HL-60 (cell line): Measurements from ENCODE around the gene CACNA1C.

Experiments
- DNase-seq, 2 experiments: peaks; one replicate each; pipeline ENCODE4 v3.0.0-alpha.2; 2010 to 2020; ENCODE audit warnings: low read depth in 1 of 2, low spot score in 1 of 2
- H3K27ac ChIP-seq: fragments of 250-450 bp; sonication (Bioruptor Pico); replicated peaks from 2 replicates; pipeline ENCODE4 v1.5.1; 2020; ENCODE audit warnings: mild to moderate bottlenecking, moderate library complexity
- H3K27me3 ChIP-seq: fragments of 250-450 bp; sonication (Bioruptor Pico); 2 replicates; pipeline ENCODE4 v1.5.1; 2021; ENCODE audit warnings: mild to moderate bottlenecking, moderate library complexity; ENCODE audit not compliant: insufficient read depth, poor library complexity, severe bottlenecking
- H3K4me3 ChIP-seq: replicated peaks from 2 replicates; pipeline ENCODE4 v1.5.1; 2011; ENCODE audit warnings: mild to moderate bottlenecking, control low read depth, low read length; ENCODE audit not compliant: insufficient read depth
- GABPA ChIP-seq: IDR thresholded peaks from 2 replicates; pipeline ENCODE4 v1.6.1; 2012; ENCODE audit warnings: low read depth
- POLR2AphosphoS5 ChIP-seq: IDR thresholded peaks from 2 replicates; pipeline ENCODE4 v1.6.1; 2012; ENCODE audit warnings: low read depth
- SPI1 ChIP-seq: IDR thresholded peaks from 2 replicates; pipeline ENCODE4 v1.6.1; 2012; ENCODE audit warnings: low read depth, mild to moderate bottlenecking, borderline replicate concordance
- TF ChIP-seq, protein P1 (sequence below): IDR thresholded peaks from 2 replicates; pipeline ENCODE4 v1.6.1; 2012; ENCODE audit warnings: low read depth; ENCODE audit not compliant: insufficient replicate concordance
- TF ChIP-seq, protein P2 (sequence below): IDR thresholded peaks from one replicate; pipeline ENCODE4 v1.5.1; 2011; ENCODE audit warnings: low read length, control low read depth, inconsistent platforms; ENCODE audit not compliant: insufficient read depth

The CACNA1C gene

GRCh38 chr12:2264651-2265232 is 212.0 kb downstream of the CACNA1C start:
- TF ChIP-seq GABPA (no peak), SPI1 (no peak), POLR2AphosphoS5 (no peak)
- TF ChIP-seq, protein P1, sequence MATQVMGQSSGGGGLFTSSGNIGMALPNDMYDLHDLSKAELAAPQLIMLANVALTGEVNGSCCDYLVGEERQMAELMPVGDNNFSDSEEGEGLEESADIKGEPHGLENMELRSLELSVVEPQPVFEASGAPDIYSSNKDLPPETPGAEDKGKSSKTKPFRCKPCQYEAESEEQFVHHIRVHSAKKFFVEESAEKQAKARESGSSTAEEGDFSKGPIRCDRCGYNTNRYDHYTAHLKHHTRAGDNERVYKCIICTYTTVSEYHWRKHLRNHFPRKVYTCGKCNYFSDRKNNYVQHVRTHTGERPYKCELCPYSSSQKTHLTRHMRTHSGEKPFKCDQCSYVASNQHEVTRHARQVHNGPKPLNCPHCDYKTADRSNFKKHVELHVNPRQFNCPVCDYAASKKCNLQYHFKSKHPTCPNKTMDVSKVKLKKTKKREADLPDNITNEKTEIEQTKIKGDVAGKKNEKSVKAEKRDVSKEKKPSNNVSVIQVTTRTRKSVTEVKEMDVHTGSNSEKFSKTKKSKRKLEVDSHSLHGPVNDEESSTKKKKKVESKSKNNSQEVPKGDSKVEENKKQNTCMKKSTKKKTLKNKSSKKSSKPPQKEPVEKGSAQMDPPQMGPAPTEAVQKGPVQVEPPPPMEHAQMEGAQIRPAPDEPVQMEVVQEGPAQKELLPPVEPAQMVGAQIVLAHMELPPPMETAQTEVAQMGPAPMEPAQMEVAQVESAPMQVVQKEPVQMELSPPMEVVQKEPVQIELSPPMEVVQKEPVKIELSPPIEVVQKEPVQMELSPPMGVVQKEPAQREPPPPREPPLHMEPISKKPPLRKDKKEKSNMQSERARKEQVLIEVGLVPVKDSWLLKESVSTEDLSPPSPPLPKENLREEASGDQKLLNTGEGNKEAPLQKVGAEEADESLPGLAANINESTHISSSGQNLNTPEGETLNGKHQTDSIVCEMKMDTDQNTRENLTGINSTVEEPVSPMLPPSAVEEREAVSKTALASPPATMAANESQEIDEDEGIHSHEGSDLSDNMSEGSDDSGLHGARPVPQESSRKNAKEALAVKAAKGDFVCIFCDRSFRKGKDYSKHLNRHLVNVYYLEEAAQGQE = no peak
- TF ChIP-seq, protein P2, sequence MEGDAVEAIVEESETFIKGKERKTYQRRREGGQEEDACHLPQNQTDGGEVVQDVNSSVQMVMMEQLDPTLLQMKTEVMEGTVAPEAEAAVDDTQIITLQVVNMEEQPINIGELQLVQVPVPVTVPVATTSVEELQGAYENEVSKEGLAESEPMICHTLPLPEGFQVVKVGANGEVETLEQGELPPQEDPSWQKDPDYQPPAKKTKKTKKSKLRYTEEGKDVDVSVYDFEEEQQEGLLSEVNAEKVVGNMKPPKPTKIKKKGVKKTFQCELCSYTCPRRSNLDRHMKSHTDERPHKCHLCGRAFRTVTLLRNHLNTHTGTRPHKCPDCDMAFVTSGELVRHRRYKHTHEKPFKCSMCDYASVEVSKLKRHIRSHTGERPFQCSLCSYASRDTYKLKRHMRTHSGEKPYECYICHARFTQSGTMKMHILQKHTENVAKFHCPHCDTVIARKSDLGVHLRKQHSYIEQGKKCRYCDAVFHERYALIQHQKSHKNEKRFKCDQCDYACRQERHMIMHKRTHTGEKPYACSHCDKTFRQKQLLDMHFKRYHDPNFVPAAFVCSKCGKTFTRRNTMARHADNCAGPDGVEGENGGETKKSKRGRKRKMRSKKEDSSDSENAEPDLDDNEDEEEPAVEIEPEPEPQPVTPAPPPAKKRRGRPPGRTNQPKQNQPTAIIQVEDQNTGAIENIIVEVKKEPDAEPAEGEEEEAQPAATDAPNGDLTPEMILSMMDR = no peak
- no peak for DNase-seq
- Histone ChIP-seq H3K27me3 (no peaks in the 10 kb centered on the region), H3K4me3 (no peak overlapping the region), H3K27ac (no peak overlapping the region)

- H3K27me3 ChIP-seq = no peaks in the 10 kb centered on the region
- no peak overlapping the region for H3K4me3 ChIP-seq
- no peak overlapping the region for H3K27ac ChIP-seq
- no peak for DNase-seq
- TF ChIP-seq, protein P2 = no peak
- TF ChIP-seq GABPA (no peak), POLR2AphosphoS5 (no peak), SPI1 (no peak)
- TF ChIP-seq, protein P1 = no peak
These were observed 212.8 kb downstream of the CACNA1C start for GRCh38 chr12:2265461-2266167.

DNA sequence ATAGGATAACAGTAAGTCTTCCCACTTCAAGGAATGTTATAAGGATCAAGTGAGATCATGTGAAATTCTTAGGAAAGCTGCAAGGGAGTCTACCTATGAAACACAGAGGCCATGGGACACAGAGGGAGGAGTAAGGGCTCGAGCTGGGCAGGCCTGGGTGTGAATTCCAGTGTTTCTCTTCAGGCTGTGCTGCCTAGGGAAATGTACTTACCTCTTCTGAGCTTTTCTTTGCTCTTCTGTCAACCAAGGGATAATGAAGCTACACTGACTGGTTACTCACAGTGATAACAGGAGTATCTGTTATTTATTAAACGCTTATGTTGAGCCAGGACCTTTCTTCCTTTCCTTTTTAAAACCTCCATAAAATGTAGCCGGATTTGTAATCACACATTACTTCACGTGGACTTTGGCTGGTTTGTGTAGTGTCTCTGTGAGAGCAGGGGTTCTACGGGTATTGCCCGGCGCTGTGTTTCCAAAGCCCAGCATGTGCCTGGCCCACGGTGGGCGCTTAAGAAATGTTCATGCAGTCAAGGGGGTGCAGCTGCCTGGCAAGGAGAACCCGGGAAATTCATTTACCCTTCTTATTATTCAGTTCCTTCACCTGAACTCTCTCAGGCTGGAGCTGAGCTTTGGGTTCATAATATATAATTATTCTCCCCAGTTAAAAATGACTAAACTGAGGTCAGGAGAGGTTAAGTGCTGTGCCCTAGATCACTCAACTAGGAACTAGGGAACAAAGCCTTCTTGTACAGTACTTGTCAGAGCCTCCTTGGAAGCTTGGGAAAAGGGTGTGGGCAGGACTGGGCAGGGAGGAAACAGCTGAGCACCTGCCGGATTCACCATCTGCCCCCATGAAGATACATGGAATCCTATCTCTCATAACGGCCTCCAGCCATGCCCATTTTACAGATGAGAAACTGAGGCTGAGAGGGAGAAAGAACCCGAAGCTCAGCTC is 214.2 kb downstream of the CACNA1C start:
- no peak for DNase-seq
- H3K4me3 ChIP-seq = no peak overlapping the region
- no peak for TF ChIP-seq SPI1
- TF ChIP-seq, protein P2 = no peak
- no peak for TF ChIP-seq GABPA
- TF ChIP-seq, protein P1 = no peak
- no peak for TF ChIP-seq POLR2AphosphoS5
- no peaks in the 10 kb centered on the region for H3K27me3 ChIP-seq
- no peak overlapping the region for H3K27ac ChIP-seq
